ENCODE results near the gene HBQ1. TPM values are rescaled to one million over a fixed set of nuclear protein-coding genes. Genes with fewer than 3 reads are reported as not detected.

Gene HBQ1
- total RNA-seq, 1 experiment from 2014 or later, result 3.5 TPM

DNA sequence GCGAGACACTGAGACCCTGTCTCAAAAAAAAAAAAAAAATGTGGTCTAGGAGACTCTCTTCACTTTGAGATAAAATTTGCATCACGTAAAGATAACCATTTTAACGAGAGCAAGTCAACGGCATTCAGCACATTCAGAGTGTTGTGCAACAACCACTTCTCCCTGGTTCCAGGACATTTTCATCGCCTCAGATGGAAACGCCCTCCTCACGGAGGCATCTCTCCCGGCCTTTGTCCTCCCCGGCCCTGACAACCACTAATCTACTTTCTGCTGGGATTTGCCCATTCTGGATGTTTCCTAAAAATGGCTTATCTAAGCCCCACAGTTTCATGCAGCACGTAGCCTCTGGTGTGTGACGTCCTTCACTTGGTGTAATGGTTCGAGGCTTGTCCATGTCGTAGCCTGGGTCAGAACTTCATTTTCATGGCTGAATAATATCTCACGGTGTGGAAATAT lies 35.4 kb upstream of the HBQ1 start:
- Histone ChIP-seq H3K56ac (ENCODE audit: insufficient read length, low read depth, low read length) (no peak overlapping the region), H4K20me1 (ENCODE audit: control insufficient read depth, insufficient read depth, insufficient read length) (no peaks in the 10 kb centered on the region), H3T11ph (ENCODE audit: low read length) (no peak overlapping the region), H3K79me1 (ENCODE audit: insufficient read depth, low read depth, low read length, poor library complexity, severe bottlenecking) (no peaks in the 10 kb centered on the region), H3K9ac (ENCODE audit: extremely low read depth, insufficient read length, low read length) (no peak overlapping the region), H2AK5ac (ENCODE audit: insufficient read length, low read length) (no peak overlapping the region), H3K14ac (ENCODE audit: insufficient read depth, low read length) (no peak overlapping the region), H3K18ac (ENCODE audit: insufficient read length, low read depth, low read length) (no peak overlapping the region), H3K9me3 (ENCODE audit: control insufficient read depth, low read depth, low read length) (no peaks in the 10 kb centered on the region), H4K8ac (replicated peaks; ENCODE audit: insufficient read length, low read depth, low read length) (no peak overlapping the region), H3K4ac (ENCODE audit: low read depth, low read length) (no peak overlapping the region), H2BK20ac (ENCODE audit: low read depth, low read length, poor library complexity, severe bottlenecking) (no peak overlapping the region), H4K91ac (ENCODE audit: insufficient read length, low read depth, low read length) (no peak overlapping the region), H2BK120ac (ENCODE audit: low read depth, low read length, poor library complexity, severe bottlenecking) (no peak overlapping the region), H3K4me2 (ENCODE audit: insufficient read depth, insufficient read length, low read length) (no peak overlapping the region), H3K79me2 (ENCODE audit: insufficient read depth, low read length) (no peaks in the 10 kb centered on the region), H3K4me1 (ENCODE audit: insufficient read depth, low read length) (no peaks in the 10 kb centered on the region), H3K23ac (ENCODE audit: insufficient read length, low read depth, low read length) (no peak overlapping the region), H3K27me3 (ENCODE audit: insufficient read depth, low read length) (no peaks in the 10 kb centered on the region; the same call in 1 of the 2 replicates), H2BK5ac (ENCODE audit: insufficient read length, low read length) (no peak overlapping the region), H2AFZ (ENCODE audit: low read length) (no peak overlapping the region), H4K5ac (ENCODE audit: insufficient read length, low read depth, low read length) (no peak overlapping the region), H3K23me2 (ENCODE audit: insufficient read length, low read depth, low read length, poor library complexity, severe bottlenecking) (no peaks in the 10 kb centered on the region), H3K27ac (ENCODE audit: insufficient read length, low read depth, low read length) (no peak overlapping the region), H2BK15ac (ENCODE audit: low read depth, low read length) (no peak overlapping the region), H2BK12ac (ENCODE audit: insufficient read length, low read depth, low read length) (no peak overlapping the region)
- WGBS (ENCODE audit: extremely low coverage, insufficient read length, low lambda C conversion rate), result no CpG with 5 or more reads among the region's 14 CpGs
- Mint-ChIP-seq H3K27ac (no peak overlapping the region), H3K36me3 (ENCODE audit: insufficient read depth in 1 of 3, low read depth in 3 of 3) (no peaks in the 10 kb centered on the region; a peak in 1 of 7 replicates), H3K9me3 (no peaks in the 10 kb centered on the region), H3K27me3 (ENCODE audit: low read depth) (peaks cover 33% of the 10 kb centered on the region), H3K4me3 (no peak overlapping the region), H3K4me1 (no peaks in the 10 kb centered on the region)
- no peak for DNase-seq
- TF ChIP-seq, protein P1, sequence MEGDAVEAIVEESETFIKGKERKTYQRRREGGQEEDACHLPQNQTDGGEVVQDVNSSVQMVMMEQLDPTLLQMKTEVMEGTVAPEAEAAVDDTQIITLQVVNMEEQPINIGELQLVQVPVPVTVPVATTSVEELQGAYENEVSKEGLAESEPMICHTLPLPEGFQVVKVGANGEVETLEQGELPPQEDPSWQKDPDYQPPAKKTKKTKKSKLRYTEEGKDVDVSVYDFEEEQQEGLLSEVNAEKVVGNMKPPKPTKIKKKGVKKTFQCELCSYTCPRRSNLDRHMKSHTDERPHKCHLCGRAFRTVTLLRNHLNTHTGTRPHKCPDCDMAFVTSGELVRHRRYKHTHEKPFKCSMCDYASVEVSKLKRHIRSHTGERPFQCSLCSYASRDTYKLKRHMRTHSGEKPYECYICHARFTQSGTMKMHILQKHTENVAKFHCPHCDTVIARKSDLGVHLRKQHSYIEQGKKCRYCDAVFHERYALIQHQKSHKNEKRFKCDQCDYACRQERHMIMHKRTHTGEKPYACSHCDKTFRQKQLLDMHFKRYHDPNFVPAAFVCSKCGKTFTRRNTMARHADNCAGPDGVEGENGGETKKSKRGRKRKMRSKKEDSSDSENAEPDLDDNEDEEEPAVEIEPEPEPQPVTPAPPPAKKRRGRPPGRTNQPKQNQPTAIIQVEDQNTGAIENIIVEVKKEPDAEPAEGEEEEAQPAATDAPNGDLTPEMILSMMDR (conservative IDR thresholded peaks at IDR 0.05), result no peak
